NCI-H146 treated with DMSO at 0.1 percent for 48 hours (cell line): Measurements from ENCODE around the gene CBARP.
"Not testable (repeated sequence)": the region's sequence is repeated elsewhere in the genome, so short reads cannot be mapped to it uniquely, and the experiment has no call there.

ENCODE experiments used
- DNase-seq: peaks from one replicate; lab custom pipeline; 2025; ENCODE audit not compliant: unreplicated experiment; lab: John Stamatoyannopoulos, UW

Gene CBARP

DNA sequence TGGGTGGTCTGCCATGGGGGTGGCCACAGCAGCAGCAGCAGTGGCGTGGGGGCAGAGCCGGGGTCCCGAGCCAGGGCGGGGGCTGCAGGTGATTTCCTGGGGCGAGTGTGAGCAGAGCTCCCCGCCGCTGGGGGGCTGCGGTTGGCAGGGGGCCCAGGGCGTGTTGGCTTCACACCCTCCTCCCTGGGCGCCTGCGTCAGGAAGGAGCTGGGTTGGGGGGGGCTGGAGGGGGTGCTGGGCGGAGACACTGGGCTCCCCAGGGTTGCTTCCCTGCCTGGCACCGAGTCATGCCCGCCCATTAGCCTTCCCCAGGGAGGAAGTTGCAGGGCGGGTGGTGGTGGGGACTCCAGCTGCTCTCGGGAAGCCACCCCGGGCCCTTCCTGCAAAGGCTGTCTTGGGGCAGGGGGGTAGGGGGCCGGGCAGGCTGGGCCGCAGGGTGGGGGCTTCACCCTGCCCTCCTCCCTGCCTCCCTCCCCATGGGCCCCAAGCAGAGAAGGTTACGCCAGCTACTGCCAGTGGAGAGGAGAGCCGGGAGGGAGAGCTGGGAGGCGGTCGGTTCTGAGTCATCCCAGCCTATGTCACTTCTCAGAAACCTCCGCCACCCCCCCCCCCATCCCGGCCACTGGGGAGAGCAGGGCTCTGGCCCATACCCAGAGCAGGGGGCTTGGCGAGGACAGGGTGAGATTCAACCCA is 15.2 kb upstream of the CBARP start:
- no peak for DNase-seq

DNA sequence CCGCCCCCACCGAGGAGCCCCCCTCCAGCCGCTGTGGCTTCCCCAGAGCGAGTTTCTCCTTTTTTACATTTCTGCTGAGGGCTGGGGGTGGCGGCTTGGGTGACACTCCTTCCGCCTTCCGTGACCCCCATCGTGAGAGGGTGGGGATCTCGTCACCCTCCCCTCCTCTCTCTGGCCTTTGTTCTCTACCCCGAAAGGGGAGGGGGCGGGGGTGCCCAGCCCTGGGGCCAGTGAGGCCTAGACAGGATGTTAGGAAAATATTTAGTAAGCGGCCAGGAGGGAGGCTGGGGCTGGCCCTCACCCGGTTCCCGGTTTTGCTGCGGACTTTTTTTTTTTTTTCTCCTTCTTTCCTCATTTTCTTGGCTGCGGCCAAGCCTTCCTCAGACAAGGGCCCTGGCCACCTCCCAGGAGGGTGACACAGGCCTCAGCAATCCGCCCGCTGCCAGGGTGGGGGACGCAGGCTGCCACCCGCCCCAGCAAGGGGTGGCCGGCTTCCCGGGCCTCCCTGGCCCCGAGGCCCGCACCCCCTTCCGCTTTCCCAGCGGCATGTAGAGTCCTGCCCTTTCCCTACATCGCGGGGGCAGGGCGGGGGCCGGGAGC is 14.5 kb upstream of the CBARP start:
- DNase-seq: no peak

DNA sequence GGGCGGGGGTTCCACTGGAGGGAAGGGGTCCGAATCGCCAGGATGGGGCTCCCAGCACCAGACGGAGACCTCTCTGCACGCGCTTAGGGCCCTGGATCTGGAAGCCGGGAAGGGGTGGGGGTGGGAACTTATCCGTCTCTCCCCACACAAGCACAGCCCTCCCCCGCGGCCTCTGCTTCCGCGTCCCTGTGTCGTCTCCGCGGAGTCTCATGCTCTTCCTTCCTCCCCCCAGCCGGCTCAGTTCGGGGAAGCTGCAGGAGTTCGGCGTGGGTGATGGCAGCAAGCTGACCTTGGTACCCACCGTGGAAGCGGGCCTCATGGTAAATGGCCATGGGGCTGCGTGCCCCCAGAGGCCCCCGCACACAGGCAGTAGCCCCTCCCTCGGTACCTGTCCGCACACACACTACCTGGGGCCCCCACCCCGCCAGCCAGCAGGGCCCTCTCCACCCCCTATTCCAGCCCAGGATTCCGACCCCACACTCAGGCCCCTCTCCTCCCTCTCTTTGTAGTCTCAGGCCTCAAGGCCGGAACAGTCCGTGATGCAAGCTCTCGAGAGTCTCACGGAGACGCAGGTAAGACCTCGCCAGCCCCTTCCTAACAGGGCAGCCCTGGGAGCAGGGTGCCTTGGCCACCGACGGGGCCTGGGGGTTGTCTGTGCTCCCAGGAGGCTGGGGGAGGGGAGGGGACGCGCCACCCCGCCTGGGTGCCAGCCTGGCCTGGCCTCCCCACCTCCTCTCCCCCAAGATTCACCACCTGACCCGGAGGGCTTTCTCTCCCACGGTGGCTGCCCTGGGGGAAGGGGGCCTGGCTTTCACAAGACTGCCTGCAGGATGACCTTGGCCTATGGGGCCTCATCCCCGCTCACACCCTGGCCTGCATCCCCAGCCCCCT is 13.8 kb upstream of the CBARP start:
- no peak for DNase-seq

DNA sequence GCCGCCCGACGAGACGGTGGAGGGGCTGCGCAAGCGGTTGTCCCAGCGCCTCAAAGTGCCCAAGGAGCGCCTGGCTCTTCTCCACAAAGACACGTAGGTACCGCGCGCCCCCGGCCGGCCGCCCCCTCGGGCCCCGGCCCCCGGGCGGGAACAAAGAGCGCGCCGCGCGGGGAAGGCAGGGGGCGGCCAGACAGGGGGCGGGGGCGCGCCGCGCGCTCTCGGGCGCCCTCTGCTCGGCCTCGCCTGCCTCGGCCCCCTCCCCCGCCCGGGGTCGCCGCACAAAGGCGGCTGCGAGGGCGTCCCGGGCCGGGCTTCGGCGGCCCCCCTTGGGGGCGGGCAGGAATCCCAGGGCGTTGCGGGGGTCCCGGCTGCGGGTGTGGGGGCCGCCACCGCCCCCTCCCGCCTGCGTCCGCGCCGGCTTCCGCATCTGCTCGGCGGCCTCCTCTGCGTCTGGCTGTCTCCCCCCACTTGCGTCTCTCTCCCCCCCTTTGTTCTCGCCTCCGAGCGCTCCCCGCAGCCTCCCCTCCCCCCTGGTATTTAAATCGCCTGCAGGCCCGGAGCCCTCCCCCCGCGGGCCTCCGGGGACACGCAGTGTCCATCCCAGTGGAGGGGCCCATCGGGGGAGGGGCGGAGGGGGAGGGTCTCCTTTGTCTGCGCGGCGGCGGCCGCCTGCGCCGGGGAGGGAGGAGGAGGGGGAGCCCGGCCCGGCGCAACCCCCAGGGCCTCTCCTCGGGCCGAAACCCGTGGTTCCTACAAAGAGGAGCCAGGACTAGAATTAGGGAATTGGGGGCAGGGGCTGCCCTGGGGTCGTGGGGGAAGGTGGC is 12.8 kb upstream of the CBARP start:
- DNase-seq: peak; percentile 26

DNA sequence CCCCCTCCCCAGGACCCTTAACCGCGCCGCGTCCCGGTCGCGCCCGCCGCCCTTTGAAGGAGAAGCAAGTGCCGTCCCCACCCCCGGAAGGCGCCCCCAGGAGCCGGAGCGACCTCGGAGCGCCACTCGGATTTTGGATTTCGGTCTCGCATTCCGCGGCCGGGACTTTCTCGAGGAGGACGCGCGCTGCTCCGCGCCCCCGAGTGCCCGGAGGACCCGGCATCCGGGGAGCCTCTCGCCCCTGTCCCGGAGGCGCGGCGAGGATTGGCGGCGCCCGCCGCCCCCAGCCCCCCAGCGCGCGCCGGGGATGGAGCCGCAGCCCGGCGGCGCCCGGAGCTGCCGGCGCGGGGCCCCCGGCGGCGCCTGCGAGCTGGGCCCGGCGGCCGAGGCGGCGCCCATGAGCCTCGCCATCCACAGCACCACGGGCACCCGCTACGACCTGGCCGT is 12.2 kb upstream of the CBARP start:
- DNase-seq: no peak

- DNase-seq: peak; percentile 65
Observed at GRCh38 chr19:1249298-1249989, 11.6 kb upstream of the CBARP start.

DNA sequence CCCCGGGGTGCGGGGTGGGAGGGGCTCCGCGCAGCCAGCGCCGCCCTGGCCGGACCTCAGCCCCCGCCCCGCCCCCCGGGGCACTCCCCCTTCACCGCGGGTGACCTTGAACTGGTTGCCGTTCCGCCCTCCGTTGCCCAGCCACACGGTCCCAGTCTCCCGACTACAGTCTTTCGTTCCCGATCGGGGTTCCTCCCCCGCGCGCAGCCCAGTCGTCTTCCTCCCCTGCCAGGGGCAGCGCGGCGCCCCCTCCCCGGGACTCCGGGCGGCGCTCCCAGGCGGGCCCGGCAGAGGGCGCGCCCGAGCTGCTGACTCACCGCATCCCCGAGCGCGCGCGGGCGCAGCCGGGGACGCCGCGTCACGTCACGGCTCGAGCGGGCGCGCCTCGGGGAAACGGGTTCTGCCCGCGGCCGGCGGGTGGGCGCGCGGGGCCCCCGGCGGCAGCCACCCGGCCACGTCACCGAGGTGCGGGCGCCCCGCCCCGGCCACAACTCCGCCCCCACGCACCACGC is 11.0 kb upstream of the CBARP start:
- DNase-seq: peak; percentile 43

GRCh38 chr19:1248139-1248785 is 10.5 kb upstream of the CBARP start, which contains the start of gene MIDN:
MIDN (plus strand) TSS chr19:1248583; CDS start chr19:1250297, 1,714 bp downstream.
- DNase-seq: no peak

GRCh38 chr19:1247748-1248138 is 9.9 kb upstream of the CBARP start:
- DNase-seq: no peak

- not testable (repeated sequence) for DNase-seq
Observed at GRCh38 chr19:1246265-1247087, 8.7 kb upstream of the CBARP start.

- DNase-seq: no peak
Observed at GRCh38 chr19:1245494-1246264, 7.9 kb upstream of the CBARP start.

DNA sequence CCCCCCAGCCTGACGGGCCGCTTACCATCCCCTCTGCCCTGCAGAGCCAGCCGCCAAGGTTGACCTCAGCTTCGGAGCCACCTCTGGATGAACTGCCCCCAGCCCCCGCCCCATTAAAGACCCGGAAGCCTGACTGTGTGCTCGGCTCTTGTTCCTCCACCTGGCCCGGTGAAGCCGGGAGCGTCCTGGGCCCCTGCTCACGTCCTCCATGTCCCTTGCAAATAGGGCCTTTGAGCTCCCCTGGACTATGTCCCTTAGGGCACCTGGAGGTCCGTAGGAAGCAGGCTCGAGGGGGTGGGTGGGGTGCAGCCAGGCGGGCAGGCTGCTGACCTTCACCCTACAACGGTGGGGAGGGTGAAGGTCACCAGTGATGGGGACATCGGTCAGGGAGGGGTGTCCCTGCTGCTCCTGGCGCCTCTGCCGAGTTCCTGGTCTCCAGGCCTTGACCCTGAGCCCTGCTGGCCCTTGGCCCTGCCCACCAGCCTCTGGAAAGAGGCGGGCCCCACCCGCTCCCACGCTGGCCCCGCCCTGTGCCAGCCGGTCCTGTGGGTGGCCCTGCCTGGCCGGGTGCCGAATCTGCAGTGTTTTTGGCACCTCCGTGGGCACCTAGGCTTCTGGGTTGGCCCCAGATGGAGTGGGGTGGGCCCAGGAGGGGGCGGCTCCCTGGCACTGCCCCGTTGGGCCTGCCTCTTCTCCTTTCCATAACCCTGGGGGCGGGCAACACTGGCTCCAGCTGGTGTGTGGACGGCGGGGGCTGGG is 7.1 kb upstream of the CBARP start:
- no peak for DNase-seq

DNA sequence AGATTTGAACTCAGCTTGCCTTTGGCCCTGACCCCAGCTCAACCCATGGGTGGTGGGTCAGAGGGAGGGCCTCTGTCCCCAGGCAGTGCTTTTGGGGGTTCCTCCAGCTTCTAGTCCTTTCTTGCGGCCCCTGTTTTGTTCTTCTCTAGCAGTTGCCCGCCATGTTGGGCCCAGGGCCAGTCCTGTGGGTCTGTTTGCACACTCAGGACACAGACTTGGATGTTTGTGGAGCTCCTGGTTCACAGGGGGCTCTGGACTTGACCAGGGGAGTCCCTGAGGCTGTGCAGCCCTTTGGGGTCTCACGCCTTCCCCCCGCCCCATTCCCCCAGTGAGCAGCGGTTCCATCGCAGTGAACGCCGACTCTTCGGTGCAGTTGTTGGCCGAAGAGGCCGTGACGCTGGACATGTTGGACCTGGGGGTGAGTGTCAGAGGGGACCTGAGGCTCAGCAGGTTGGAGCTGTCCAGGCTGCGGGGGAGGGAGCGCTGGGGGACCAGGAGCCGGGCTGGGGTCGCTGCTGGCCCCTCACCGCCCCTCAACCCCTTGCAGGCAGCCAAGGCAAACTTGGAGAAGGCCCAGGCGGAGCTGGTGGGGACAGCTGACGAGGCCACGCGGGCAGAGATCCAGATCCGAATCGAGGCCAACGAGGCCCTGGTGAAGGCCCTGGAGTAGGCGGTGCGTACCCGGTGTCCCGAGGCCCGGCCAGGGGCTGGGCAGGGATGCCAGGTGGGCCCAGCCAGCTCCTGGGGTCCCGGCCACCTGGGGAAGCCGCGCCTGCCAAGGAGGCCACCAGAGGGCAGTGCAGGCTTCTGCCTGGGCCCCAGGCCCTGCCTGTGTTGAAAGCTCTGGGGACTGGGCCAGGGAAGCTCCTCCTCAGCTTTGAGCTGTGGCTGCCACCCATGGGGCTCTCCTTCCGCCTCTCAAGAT is 6.2 kb upstream of the CBARP start:
- no peak for DNase-seq

- peak; percentile 61 for DNase-seq
Observed at GRCh38 chr19:1241417-1242095, 3.8 kb upstream of the CBARP start, which contains the start of gene ATP5F1D. ATP5F1D (plus strand) TSS chr19:1241751; CDS start chr19:1241851, 100 bp downstream.

DNA sequence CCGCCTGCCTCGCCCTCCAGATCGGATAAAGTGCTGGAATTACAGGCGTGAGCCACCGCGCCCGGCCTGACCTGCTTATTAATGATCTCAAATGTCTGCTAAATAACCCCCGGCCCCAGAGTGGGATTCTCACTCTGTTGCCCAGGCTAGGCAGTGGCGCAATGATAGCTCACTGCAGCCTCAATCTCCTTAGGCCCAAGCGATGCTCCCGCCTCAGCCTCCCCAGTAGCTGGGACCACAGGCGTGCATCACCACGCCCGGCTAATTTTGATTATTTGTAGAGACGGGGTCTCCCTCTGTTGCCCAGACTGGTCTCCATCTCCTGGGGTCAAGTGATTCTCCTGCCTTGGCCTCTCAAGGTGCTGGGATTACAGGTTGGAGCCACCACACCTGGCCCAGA is 3.1 kb upstream of the CBARP start:
- DNase-seq: no peak
